ENCODE measurements around the gene NR1D2. TPM values are rescaled to one million over a fixed set of nuclear protein-coding genes. Genes with fewer than 3 reads are reported as not detected.

The NR1D2 gene
- polyA plus RNA-seq, 1 experiment, result 18.0 TPM

DNA sequence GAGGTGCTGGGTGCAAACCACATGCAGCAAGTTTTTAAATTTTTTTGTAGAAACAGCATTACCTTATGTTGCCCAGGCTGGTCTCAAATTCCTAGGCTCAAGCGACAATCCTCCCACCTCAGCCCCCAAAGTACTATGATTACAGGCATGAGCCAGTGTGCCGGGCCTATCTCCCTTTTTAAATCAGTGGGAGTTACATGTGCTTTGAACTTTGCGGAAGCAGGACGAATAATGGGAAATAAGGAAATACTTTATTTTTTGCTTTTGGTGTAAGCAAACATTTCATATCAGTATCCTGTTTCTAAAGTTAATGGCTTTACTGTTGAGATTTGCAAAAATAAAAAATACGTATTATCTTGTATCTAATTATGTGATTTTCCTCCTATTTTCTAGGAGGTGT is 9.1 kb downstream of the NR1D2 start:
- no peak for TF ChIP-seq CTCF (IDR thresholded peaks at IDR 0.05; ENCODE audit: insufficient read depth, low read depth, low read length)
- no peak overlapping the region for H3K4me3 ChIP-seq (ENCODE audit: low read depth, low read length)
- CTCF ChIA-PET, result no interaction called here
- no peaks in the 10 kb centered on the region for H3K27me3 ChIP-seq (ENCODE audit: control insufficient read depth, insufficient read depth, low read length)
- no peak for DNase-seq (ENCODE audit: low read depth)
- peaks cover 2% of the 10 kb centered on the region; the same call in 1 of the 2 replicates for H3K36me3 ChIP-seq (ENCODE audit: control insufficient read depth, insufficient read depth, low read length)
- POLR2A ChIA-PET, result no interaction called here

DNA sequence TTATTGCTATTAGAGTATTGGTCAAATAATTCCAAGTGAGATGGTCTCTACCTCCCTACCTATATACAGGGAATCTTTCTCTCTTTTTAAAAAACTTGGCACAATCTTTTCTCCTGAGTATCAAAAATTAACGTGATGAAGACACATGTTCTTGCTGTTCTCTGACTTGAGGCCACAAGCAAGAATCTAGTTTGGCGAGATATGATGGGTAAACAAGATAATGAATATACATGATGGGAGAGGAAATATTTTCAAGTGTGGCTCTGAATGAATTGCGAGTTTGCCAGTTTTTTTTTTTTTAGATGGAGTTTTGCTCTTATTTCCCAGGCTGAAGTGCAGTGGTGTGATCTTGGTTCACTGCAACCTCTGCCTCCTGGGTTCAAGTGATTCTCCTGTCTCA is 11.6 kb downstream of the NR1D2 start:
- CTCF ChIA-PET, result interaction anchor here (1.1 kb wide), 1 partner anchor 12 kb away, joined by 4 read pairs; no protein-coding TSS in a partner anchor
- POLR2A ChIA-PET, result no interaction called here
- H3K36me3 ChIP-seq (ENCODE audit: control insufficient read depth, insufficient read depth, low read length), result peaks cover 2% of the 10 kb centered on the region; the same call in 1 of the 2 replicates

DNA sequence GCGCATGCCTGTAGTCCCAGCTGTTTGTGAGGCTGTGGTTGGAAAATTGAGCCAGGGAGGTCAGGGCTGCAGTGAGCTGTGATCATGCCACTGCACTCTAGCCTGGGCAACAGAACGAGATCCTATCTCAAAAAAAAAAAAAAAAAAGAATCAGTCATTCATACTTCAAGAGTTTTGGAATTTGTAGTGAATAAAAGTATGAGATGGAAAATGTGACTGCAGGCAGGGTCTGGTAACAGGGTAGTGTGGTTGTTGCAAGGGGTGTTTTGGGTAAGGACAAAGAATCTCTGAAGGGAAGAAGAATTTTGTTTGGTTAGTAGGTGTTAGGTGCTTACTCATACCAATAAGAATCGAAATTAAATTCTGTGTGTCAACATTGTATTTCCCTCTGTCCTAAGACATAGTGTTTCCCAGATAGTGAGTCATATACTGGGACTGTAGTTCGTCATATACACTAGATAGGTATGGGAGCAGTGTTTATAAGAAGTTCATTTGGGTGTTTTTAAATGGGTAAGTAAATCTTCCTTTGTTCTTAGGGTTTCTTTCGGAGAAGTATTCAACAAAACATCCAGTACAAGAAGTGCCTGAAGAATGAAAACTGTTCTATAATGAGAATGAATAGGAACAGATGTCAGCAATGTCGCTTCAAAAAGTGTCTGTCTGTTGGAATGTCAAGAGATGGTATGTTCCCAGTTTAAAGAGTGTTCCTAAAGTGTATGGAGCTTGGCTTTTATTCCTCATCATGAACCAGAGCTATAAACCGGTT is 14.2 kb downstream of the NR1D2 start:
- TF ChIP-seq CTCF (IDR thresholded peaks at IDR 0.05; ENCODE audit: insufficient read depth, low read depth, low read length), result no peak
- ChIA-PET POLR2A (interaction anchor here (0.7 kb wide), 1 partner anchor 125 kb away, joined by 10 read pairs; no protein-coding TSS in a partner anchor), CTCF (no interaction called here)
- Histone ChIP-seq H3K27me3 (ENCODE audit: control insufficient read depth, insufficient read depth, low read length) (no peaks in the 10 kb centered on the region), H3K36me3 (ENCODE audit: control insufficient read depth, insufficient read depth, low read length) (peaks cover 4% of the 10 kb centered on the region; the same call in 1 of the 2 replicates), H3K4me3 (ENCODE audit: low read depth, low read length) (no peak overlapping the region)
- peak; percentile 91 for DNase-seq (ENCODE audit: low read depth)

More for the DNA sequence above, 11.6 kb downstream of the NR1D2 start:
- TF ChIP-seq CTCF (IDR thresholded peaks at IDR 0.05; ENCODE audit: insufficient read depth, low read depth, low read length), result no peak
- DNase-seq (ENCODE audit: low read depth), result no peak
- H3K27me3 ChIP-seq (ENCODE audit: control insufficient read depth, insufficient read depth, low read length), result no peaks in the 10 kb centered on the region
- H3K4me3 ChIP-seq (ENCODE audit: low read depth, low read length), result no peak overlapping the region

DNA sequence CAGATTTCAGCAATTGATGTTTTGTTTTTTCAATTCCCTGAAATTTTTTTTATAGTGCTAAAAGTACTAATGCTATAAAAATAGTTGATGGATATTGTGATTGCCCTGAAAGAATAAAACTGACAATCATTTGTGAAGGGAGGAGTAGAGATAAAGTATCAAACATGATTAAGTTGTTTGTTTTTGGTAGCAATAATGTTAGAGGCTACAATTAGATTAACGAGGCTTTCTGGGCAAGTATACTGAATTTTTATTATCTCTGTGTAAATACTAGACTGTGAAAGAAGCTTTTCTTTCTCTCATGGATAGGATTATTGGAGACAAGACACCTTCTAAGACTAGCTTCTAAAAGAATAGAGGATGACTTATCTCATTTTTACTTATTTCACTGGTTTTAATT is 15.6 kb downstream of the NR1D2 start:
- CTCF ChIA-PET, result interaction anchor here (1.4 to 2.3 kb wide), 2 partner anchors 10 to 39 kb away, joined by 3 to 9 read pairs; no protein-coding TSS in a partner anchor
- peaks cover 1% of the 10 kb centered on the region; the same call in 1 of the 2 replicates for H3K36me3 ChIP-seq (ENCODE audit: control insufficient read depth, insufficient read depth, low read length)

More for the DNA sequence above, 15.6 kb downstream of the NR1D2 start:
- Histone ChIP-seq H3K4me3 (ENCODE audit: low read depth, low read length) (no peak overlapping the region), H3K27me3 (ENCODE audit: control insufficient read depth, insufficient read depth, low read length) (no peaks in the 10 kb centered on the region)
- no peak for DNase-seq (ENCODE audit: low read depth)
- POLR2A ChIA-PET, result interaction anchor here (0.6 kb wide), 2 partner anchors 9 to 1390 kb away, joined by 6 to 29 read pairs; no protein-coding TSS in a partner anchor
- no peak for TF ChIP-seq CTCF (IDR thresholded peaks at IDR 0.05; ENCODE audit: insufficient read depth, low read depth, low read length)
